Ovary (tissue), 9 donors: ENCODE results near the gene SMR3A. TPM values are rescaled to one million over a fixed set of nuclear protein-coding genes. Genes with fewer than 3 reads are reported as not detected.

ENCODE experiments used
- DNase-seq, 5 donors: peaks; one replicate each; pipeline ENCODE4 v3.0.0-alpha.2; 2019 to 2020
- H3K27ac ChIP-seq, 2 donors: fragments of 200-600 bp; one replicate each; pipeline versions ENCODE4 v1.5.1 to v1.8.0; 2019 to 2022
- H3K27me3 ChIP-seq: fragments of 200-600 bp; one replicate; pipeline ENCODE4 v1.8.0; 2022
- H3K36me3 ChIP-seq: fragments of 200-600 bp; sonication (generic); one replicate; pipeline ENCODE4 v1.5.1; 2019
- H3K4me1 ChIP-seq: one replicate; pipeline ENCODE4 v1.8.1; 2013; ENCODE audit warnings: mild to moderate bottlenecking, moderate library complexity; ENCODE audit not compliant: insufficient read depth
- H3K4me3 ChIP-seq: fragments of 200-600 bp; sonication (generic); one replicate; pipeline ENCODE4 v1.5.1; 2017
- H3K9me3 ChIP-seq, 2 donors: fragments of 200-600 bp in 1 of 2; sonication (generic) in 1 of 2; one replicate each; pipeline versions ENCODE4 v1.5.1 to v1.8.1; 2013 to 2019; ENCODE audit warnings: mild to moderate bottlenecking in 1 of 2, moderate library complexity in 1 of 2
- EP300 ChIP-seq: sonication (generic); formaldehyde crosslinking; IDR thresholded peaks from one replicate; pipeline ENCODE4 v1.6.1; 2017; ENCODE audit warnings: antibody characterized with exemption
- POLR2A ChIP-seq: fragments of 450-650 bp; IDR thresholded peaks from one replicate; pipeline ENCODE4 v1.6.1; 2017; ENCODE audit warnings: antibody characterized with exemption, mild to moderate bottlenecking, moderate library complexity
- WGBS, 3 donors: extraction: QIAGEN DNeasy Blood & Tissue Kit in 1 of 3; methylation state at CpG; one replicate each; pipeline versions ENCODE4 v1.1.5 to v1.1.7; 2013 to 2017; 5-methylcytosine and 5-hydroxymethylcytosine counted together
- intact Hi-C, 4 donors: fragments of 100-400 bp; cut with DNase I; formaldehyde crosslinking; loops; one replicate each; pipeline versions ENCODE4 v1.11.0 to v1.15.1; 2022 to 2023
- polyA plus RNA-seq, 2 donors: library from polyadenylated mRNA; stranded (reverse); fragments of 200-250 nt in 1 of 2; fragments of 350-450 nt in 1 of 2; fragmentation: Illumina TruSeq in 1 of 2; extraction: RNeasy Lipid Tissue Mini Kit (QIAGEN cat#74804) in 1 of 2; gene quantifications; one replicate each; pipeline ENCODE4 v1.2.3, GENCODE V29; 2013 to 2014
- total RNA-seq, 7 donors: library from RNA; depleted of rRNA in 2 of 7; stranded (reverse); fragments of >200 nt in 2 of 7; fragmentation: NEBNext Ultra II Directional in 3 of 7; extraction: Animal tissue kit (Norgen Biotek cat#: 25700) in 3 of 7; gene quantifications; one replicate each; pipeline versions ENCODE4 v1.1.0 to v1.2.4, GENCODE V29; 2016 to 2023
- TF ChIP-seq, protein P1 (sequence below), 3 donors: fragments of 450-650 bp in 2 of 3; fragments of 200-600 bp in 1 of 3; IDR thresholded peaks; one replicate each; pipeline versions ENCODE4 v1.5.1 to v1.8.0; 2016 to 2022; ENCODE audit warnings: antibody characterized with exemption in 3 of 3, mild to moderate bottlenecking in 1 of 3
- donor health status: DM: no; HTN: no; CAD: no; lungs with moderate emphysema.
- donor health status: DM: no; HTN: no; CAD: no.
- donor health status: Bipolar disorder and iron deficiency.
- donor health status: DM: yes; HTN: yes; CAD: no.
- donor health status: DM: no; HTN: no; CAD: no.
- donor health status: DM: yes; HTN: yes; CAD: no.

Gene SMR3A
- total and polyA plus RNA-seq, 9 donors: not detected

DNA sequence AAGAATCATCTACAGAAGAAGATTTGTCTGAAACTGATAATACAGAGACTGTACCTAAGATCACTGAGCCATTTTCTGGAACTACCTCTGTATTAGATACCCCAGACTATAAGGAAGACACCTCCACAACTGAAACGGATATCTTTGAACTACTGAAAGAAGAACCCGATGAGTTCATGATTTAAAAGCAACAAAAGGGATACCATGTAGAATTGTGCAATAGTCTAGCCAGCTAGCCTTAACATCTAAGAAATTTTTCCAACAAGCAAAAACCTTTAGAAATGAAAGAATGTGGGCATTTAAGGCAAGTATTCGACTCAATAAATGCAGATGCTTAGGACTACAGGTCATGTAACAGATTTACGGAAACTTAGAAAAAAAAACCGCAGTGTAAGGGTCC lies 24.5 kb upstream of the SMR3A start:
- Histone ChIP-seq H3K4me1 (no peaks in the 10 kb centered on the region), H3K27me3 (no peaks in the 10 kb centered on the region), H3K27ac (no peak overlapping the region), H3K36me3 (no peaks in the 10 kb centered on the region), H3K4me3 (no peak overlapping the region), H3K9me3 (no peaks in the 10 kb centered on the region)
- TF ChIP-seq POLR2A (no peak), EP300 (no peak)
- TF ChIP-seq, protein P1, sequence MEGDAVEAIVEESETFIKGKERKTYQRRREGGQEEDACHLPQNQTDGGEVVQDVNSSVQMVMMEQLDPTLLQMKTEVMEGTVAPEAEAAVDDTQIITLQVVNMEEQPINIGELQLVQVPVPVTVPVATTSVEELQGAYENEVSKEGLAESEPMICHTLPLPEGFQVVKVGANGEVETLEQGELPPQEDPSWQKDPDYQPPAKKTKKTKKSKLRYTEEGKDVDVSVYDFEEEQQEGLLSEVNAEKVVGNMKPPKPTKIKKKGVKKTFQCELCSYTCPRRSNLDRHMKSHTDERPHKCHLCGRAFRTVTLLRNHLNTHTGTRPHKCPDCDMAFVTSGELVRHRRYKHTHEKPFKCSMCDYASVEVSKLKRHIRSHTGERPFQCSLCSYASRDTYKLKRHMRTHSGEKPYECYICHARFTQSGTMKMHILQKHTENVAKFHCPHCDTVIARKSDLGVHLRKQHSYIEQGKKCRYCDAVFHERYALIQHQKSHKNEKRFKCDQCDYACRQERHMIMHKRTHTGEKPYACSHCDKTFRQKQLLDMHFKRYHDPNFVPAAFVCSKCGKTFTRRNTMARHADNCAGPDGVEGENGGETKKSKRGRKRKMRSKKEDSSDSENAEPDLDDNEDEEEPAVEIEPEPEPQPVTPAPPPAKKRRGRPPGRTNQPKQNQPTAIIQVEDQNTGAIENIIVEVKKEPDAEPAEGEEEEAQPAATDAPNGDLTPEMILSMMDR (IDR thresholded peaks at IDR 0.05): no peak
- DNase-seq: no peak
- 83 to 89% (median 87%) methylated on average over 5 of the region's 5 CpGs for WGBS, 3 donors
- intact Hi-C loops: no loop called here

DNA sequence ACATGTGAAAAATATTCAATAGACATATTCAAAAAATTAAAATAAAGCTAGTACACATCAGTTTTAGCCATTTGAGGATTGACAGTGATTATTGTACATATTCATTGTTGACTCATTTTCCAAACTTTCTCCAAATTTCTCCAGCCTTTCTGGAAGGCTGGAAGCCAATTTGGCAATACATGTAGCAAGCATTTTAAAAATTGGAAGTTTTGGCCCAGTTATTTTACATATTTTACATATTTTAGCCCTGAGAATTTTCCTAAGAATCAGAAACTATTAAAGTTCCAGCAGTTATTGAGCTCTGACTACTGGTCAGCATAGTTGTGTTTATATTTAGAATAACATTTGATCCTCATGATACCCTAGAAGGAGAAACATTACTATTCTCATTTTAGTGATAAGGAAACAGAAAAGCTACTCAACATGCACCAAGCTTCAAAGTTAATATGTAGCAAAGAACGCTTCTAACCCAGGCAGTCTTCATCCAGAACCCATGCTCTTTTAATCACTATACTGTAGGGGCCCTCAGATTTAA lies 22.6 kb upstream of the SMR3A start:
- H3K36me3 ChIP-seq: no peaks in the 10 kb centered on the region
- DNase-seq: no peak
- intact Hi-C loops: no loop called here
- WGBS, 3 donors: 46 to 67% (median 60%) methylated on average over 1 of the region's 1 CpG
- H3K4me3 ChIP-seq: no peak overlapping the region
- H3K4me1 ChIP-seq: no peaks in the 10 kb centered on the region
- no peaks in the 10 kb centered on the region for H3K27me3 ChIP-seq
- H3K9me3 ChIP-seq: no peaks in the 10 kb centered on the region
- H3K27ac ChIP-seq: no peak overlapping the region
- TF ChIP-seq, protein P1 (IDR thresholded peaks at IDR 0.05): no peak
- TF ChIP-seq EP300 (no peak), POLR2A (no peak)

DNA sequence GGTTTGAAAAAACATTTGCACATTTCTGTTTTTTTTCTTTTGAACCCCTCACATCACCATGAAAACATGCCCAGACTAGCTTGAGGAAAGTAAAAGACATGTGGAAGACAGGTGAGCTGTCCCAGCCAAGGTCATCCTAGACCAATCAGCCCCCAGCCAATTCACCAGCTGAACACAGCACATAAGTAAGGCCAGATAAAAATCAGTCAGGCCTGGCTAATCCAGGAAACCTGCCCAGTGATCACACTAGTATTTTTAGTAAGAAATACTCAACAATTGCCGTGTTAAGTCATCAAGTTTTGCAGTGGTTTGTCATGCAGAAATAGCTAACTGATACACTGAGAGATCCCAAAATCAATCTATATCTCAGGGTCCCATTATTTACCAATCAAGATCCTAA lies 4.4 kb upstream of the SMR3A start:
- TF ChIP-seq EP300 (no peak), POLR2A (no peak)
- TF ChIP-seq, protein P1 (IDR thresholded peaks at IDR 0.05): no peak
- no peaks in the 10 kb centered on the region for H3K36me3 ChIP-seq
- H3K27ac ChIP-seq: no peak overlapping the region
- H3K27me3 ChIP-seq: no peaks in the 10 kb centered on the region
- WGBS, 3 donors: 17 to 73% (median 21%) methylated on average over 1 of the region's 1 CpG
- H3K4me3 ChIP-seq: no peak overlapping the region
- intact Hi-C loops: no loop called here
- no peak for DNase-seq
- no peaks in the 10 kb centered on the region for H3K9me3 ChIP-seq
- H3K4me1 ChIP-seq: no peaks in the 10 kb centered on the region

DNA sequence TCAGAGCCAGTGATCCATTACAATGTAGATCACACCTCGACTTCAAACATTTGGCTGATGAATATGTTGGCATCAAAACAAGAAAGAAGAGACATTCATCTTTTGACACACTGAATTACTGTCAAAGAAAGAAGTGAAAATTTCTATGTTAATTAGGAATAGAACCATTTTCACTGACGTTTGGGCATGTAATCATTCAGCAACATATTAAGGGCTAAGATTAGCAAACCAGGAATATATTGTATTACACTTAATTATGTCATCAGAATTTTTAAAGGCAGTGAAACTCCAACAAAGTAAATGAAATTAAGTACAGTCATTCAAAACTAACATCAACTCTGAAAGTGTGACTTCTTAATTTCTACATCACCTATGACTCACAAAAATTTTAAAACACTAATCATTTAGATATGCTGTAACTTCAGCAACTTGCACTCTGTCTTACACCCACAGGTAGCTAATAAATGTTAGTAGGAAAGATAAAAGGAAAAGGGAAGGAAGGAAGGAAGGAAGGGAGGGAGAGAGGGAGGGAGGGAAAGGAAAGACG lies 1.4 kb upstream of the SMR3A start:
- no peaks in the 10 kb centered on the region for H3K9me3 ChIP-seq
- no peaks in the 10 kb centered on the region for H3K36me3 ChIP-seq
- 56 to 70% (median 65%) methylated on average over 3 of the region's 3 CpGs for WGBS, 3 donors
- DNase-seq: no peak
- no peaks in the 10 kb centered on the region for H3K4me1 ChIP-seq
- H3K27ac ChIP-seq: no peak overlapping the region
- H3K27me3 ChIP-seq: no peaks in the 10 kb centered on the region
- intact Hi-C loops: no loop called here
- H3K4me3 ChIP-seq: no peak overlapping the region
- TF ChIP-seq EP300: no peak
- TF ChIP-seq, protein P1 (IDR thresholded peaks at IDR 0.05): no peak
- TF ChIP-seq POLR2A: no peak
